Measurements from ENCODE around the gene MACROD2.

GRCh38 chr20:14219801-14220461, 224.6 kb downstream of the MACROD2 start:
- no peak for TF ChIP-seq CTCF (conservative IDR thresholded peaks at IDR 0.05; ENCODE audit: low read depth, low read length)
- TF ChIP-seq EZH2 (IDR thresholded peaks at IDR 0.05; ENCODE audit: borderline replicate concordance, low read depth, low read length, poor library complexity, severe bottlenecking), result no peak
